DOHH2 (cell line): Measurements from ENCODE around the gene PRKCD.

Experiments used
- EZH2phosphoT487 ChIP-seq: fragments of 200-600 bp; sonication (generic); IDR thresholded peaks from 2 replicates; pipeline ENCODE4 v1.6.1; 2017; ENCODE audit warnings: borderline replicate concordance, mild to moderate bottlenecking, antibody characterized with exemption, low read length, moderate library complexity, mixed read lengths
- TF ChIP-seq, protein P1 (sequence below): fragments of 200-600 bp; sonication (generic); IDR thresholded peaks from one replicate; pipeline ENCODE4 v1.5.1; 2014; ENCODE audit warnings: antibody characterized with exemption, mild to moderate bottlenecking, low read depth, low read length; ENCODE audit not compliant: poor library complexity, severe bottlenecking

DNA sequence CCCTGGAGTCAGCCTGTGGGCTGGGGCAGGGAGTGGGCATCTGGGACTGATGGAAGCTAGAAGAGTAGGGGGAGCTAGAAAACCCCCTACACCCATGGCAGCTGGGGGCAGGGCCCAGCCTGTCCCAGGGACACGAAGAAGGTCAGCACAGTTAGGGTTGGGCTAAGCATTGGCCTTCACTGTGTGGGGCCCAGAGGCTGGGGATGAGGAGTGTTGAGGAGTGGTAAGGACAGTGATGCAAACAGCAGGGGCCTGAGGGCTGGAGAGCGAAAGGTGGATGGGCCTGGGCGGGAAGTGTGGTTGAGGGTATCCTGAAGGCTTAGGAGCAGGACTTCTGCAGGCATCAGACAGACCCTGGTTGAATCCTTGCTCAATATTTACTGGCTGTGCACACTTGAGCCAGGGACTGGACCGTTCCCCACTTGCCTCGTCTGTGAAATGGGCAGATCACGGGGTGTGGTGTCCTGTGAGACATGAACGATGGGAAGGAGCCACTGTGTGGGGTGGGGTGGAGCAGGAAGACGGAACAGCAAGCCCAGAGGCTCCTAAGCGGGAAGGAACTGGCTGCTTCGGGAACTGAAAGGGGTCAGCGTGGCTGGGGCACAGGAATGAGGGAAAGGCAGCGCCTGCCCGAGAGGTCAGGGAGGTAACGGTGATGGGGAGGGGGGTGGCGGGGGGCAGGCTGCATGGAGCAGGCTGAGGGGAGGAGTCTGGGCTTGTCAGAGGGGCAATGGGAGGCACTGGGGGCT is 7.3 kb downstream of the PRKCD start:
- TF ChIP-seq, protein P1, sequence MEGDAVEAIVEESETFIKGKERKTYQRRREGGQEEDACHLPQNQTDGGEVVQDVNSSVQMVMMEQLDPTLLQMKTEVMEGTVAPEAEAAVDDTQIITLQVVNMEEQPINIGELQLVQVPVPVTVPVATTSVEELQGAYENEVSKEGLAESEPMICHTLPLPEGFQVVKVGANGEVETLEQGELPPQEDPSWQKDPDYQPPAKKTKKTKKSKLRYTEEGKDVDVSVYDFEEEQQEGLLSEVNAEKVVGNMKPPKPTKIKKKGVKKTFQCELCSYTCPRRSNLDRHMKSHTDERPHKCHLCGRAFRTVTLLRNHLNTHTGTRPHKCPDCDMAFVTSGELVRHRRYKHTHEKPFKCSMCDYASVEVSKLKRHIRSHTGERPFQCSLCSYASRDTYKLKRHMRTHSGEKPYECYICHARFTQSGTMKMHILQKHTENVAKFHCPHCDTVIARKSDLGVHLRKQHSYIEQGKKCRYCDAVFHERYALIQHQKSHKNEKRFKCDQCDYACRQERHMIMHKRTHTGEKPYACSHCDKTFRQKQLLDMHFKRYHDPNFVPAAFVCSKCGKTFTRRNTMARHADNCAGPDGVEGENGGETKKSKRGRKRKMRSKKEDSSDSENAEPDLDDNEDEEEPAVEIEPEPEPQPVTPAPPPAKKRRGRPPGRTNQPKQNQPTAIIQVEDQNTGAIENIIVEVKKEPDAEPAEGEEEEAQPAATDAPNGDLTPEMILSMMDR = no peak
- TF ChIP-seq EZH2phosphoT487 = no peak
